GM12874 (cell line): ENCODE data around the gene PPFIBP1.

Experiments used
- CTCF ChIP-seq: IDR thresholded peaks from 2 replicates; pipeline ENCODE4 v1.5.1; 2011; ENCODE audit warnings: low read depth, mild to moderate bottlenecking, control low read depth, low read length, moderate library complexity; ENCODE audit not compliant: insufficient read depth

The PPFIBP1 gene

GRCh38 chr12:27523305-27523641 is 733 bp upstream of the PPFIBP1 start:
- TF ChIP-seq CTCF, result no peak

GRCh38 chr12:27524494-27524835 is 459 bp downstream of the PPFIBP1 start:
- no peak for TF ChIP-seq CTCF

GRCh38 chr12:27524839-27525753 is 1.1 kb downstream of the PPFIBP1 start:
- no peak for TF ChIP-seq CTCF

- no peak for TF ChIP-seq CTCF
These were observed 3.5 kb downstream of the PPFIBP1 start for GRCh38 chr12:27527512-27527911.

- TF ChIP-seq CTCF, result no peak
These were observed 4.8 kb downstream of the PPFIBP1 start for GRCh38 chr12:27528788-27529187.

GRCh38 chr12:27530157-27530922 is 6.3 kb downstream of the PPFIBP1 start:
- no peak for TF ChIP-seq CTCF

- TF ChIP-seq CTCF, result no peak
These were observed 7.9 kb downstream of the PPFIBP1 start for GRCh38 chr12:27531896-27532295.
